HepG2 (cell line): ENCODE results near the gene RBBP8NL. TPM values are rescaled to one million over a fixed set of nuclear protein-coding genes. Genes with fewer than 3 reads are reported as not detected.

Experiments
- ATM ChIP-seq: fragments of 450-650 bp; IDR thresholded peaks from 2 replicates; pipeline ENCODE4 v1.7.1; 2017; ENCODE audit warnings: mild to moderate bottlenecking, borderline replicate concordance
- CBFB ChIP-seq: sonication (generic); formaldehyde crosslinking; IDR thresholded peaks from 2 replicates; pipeline ENCODE4 v1.4.0; 2020; ENCODE audit warnings: missing genetic modification reagents
- HDAC1 ChIP-seq: sonication (generic); formaldehyde crosslinking; IDR thresholded peaks from 2 replicates; pipeline ENCODE4 v1.5.1; 2020; ENCODE audit warnings: mild to moderate bottlenecking, missing genetic modification reagents
- HES4 ChIP-seq: sonication (generic); formaldehyde crosslinking; IDR thresholded peaks from 2 replicates; pipeline ENCODE4 v1.9.0; 2021; ENCODE audit warnings: mild to moderate bottlenecking, missing genetic modification reagents, borderline replicate concordance
- KDM3A ChIP-seq: IDR thresholded peaks from 2 replicates; pipeline ENCODE4 v1.6.1; 2018; ENCODE audit warnings: low read depth, missing compliant biosample characterization
- PAWR ChIP-seq: sonication (generic); formaldehyde crosslinking; IDR thresholded peaks from 2 replicates; pipeline ENCODE4 v1.4.0; 2020; ENCODE audit warnings: missing genetic modification reagents, mild to moderate bottlenecking, borderline replicate concordance
- POLR2A ChIP-seq, 2 experiments: IDR thresholded peaks; 2 replicates each; pipeline ENCODE4 v1.6.1; 2011; ENCODE audit warnings: low read depth in 2 of 2, low read length in 2 of 2, mild to moderate bottlenecking in 1 of 2, moderate library complexity in 1 of 2; ENCODE audit not compliant: insufficient read depth in 1 of 2
- SMC3 ChIP-seq: IDR thresholded peaks from 2 replicates; pipeline ENCODE4 v1.6.1; 2011; ENCODE audit warnings: low read length, improper control_type of control experiment
- SP1 ChIP-seq, 2 experiments: fragments of 450-650 bp in 1 of 2; sonication (generic) in 1 of 2; formaldehyde crosslinking in 1 of 2; IDR thresholded peaks; 2 replicates each; pipeline versions ENCODE4 v1.4.0 to v1.6.1; 2016 to 2020; ENCODE audit warnings: missing genetic modification reagents in 1 of 2
- TCF7L2 ChIP-seq: IDR thresholded peaks from 2 replicates; pipeline ENCODE4 v1.6.1; 2011; ENCODE audit warnings: mild to moderate bottlenecking, low read depth, low read length, moderate library complexity
- ZBTB38 ChIP-seq: sonication (generic); formaldehyde crosslinking; IDR thresholded peaks from 2 replicates; pipeline ENCODE4 v1.5.1; 2020; ENCODE audit warnings: mild to moderate bottlenecking, missing genetic modification reagents
- ZFP37 ChIP-seq: sonication (generic); formaldehyde crosslinking; IDR thresholded peaks from 2 replicates; pipeline ENCODE4 v1.4.0; 2020; ENCODE audit warnings: missing genetic modification reagents, borderline replicate concordance
- ZIK1 ChIP-seq: sonication (generic); formaldehyde crosslinking; IDR thresholded peaks from 2 replicates; pipeline ENCODE4 v1.5.0; 2020; ENCODE audit warnings: mild to moderate bottlenecking, low read depth, missing genetic modification reagents, borderline replicate concordance
- ZMYM2 ChIP-seq: sonication (generic); formaldehyde crosslinking; IDR thresholded peaks from 2 replicates; pipeline ENCODE4 v1.8.0; 2022; ENCODE audit warnings: mild to moderate bottlenecking, missing genetic modification reagents
- ZMYM4 ChIP-seq: sonication (generic); formaldehyde crosslinking; IDR thresholded peaks from 2 replicates; pipeline ENCODE4 v1.8.1; 2023; ENCODE audit warnings: mild to moderate bottlenecking, missing genetic modification reagents
- ZNF354B ChIP-seq: sonication (generic); formaldehyde crosslinking; IDR thresholded peaks from 2 replicates; pipeline ENCODE4 v1.8.0; 2022; ENCODE audit warnings: mild to moderate bottlenecking, missing genetic modification reagents
- ZNF549 ChIP-seq: sonication (generic); formaldehyde crosslinking; IDR thresholded peaks from 2 replicates; pipeline ENCODE4 v1.5.0; 2020; ENCODE audit warnings: missing genetic modification reagents
- ZNF737 ChIP-seq: sonication (generic); formaldehyde crosslinking; IDR thresholded peaks from 2 replicates; pipeline ENCODE4 v1.5.0; 2020; ENCODE audit warnings: missing genetic modification reagents, mild to moderate bottlenecking, borderline replicate concordance
- ZNF878 ChIP-seq: sonication (generic); formaldehyde crosslinking; IDR thresholded peaks from 2 replicates; pipeline ENCODE4 v1.8.1; 2023; ENCODE audit warnings: mild to moderate bottlenecking, missing genetic modification reagents, moderate library complexity
- polyA plus RNA-seq, 8 experiments: library from polyadenylated mRNA; depleted of rRNA in 3 of 8; stranded (reverse) in 7 of 8; unstranded in 1 of 8; fragments of >200 nt; fragmentation: Illumina TruSeq in 4 of 8; extraction: Trizol in 4 of 8; gene quantifications; 2 replicates each; pipeline versions ENCODE4 v1.2.1 to v1.2.3, GENCODE V29; 2011 to 2016; ENCODE audit warnings: low read depth in 4 of 8, missing spikeins in 1 of 8, mixed read lengths in 1 of 8; ENCODE audit not compliant: insufficient read depth in 1 of 8
- total RNA-seq, 5 experiments: library from RNA; depleted of rRNA; stranded (reverse); fragments of >200 nt; fragmentation: Illumina TruSeq; extraction: Trizol; gene quantifications; 2 replicates each; pipeline ENCODE4 v1.2.3, GENCODE V29; 2016; ENCODE audit warnings: low read depth in 1 of 5
- TF ChIP-seq, protein P1 (sequence below): sonication (generic); formaldehyde crosslinking; IDR thresholded peaks from 2 replicates; pipeline ENCODE4 v1.8.1; 2023; ENCODE audit warnings: mild to moderate bottlenecking, missing genetic modification reagents
- TF ChIP-seq, protein P2 (sequence below): sonication (generic); formaldehyde crosslinking; IDR thresholded peaks from 2 replicates; pipeline ENCODE4 v1.4.0; 2020; ENCODE audit warnings: missing genetic modification reagents
- TF ChIP-seq, protein P3 (sequence below): sonication (generic); formaldehyde crosslinking; IDR thresholded peaks from 2 replicates; pipeline ENCODE4 v1.5.1; 2020; ENCODE audit warnings: missing genetic modification reagents, mild to moderate bottlenecking, borderline replicate concordance
- TF ChIP-seq, protein P4 (sequence below): sonication (generic); formaldehyde crosslinking; IDR thresholded peaks from 2 replicates; pipeline ENCODE4 v1.4.0; 2020; ENCODE audit warnings: missing genetic modification reagents
- TF ChIP-seq, protein P5 (sequence below): sonication (generic); formaldehyde crosslinking; IDR thresholded peaks from 2 replicates; pipeline ENCODE4 v1.5.0; 2020; ENCODE audit warnings: missing genetic modification reagents

RBBP8NL gene
- total and polyA plus RNA-seq, 2 of the 13 experiments (the other 11 are each of a cell fraction or from before 2014, with no cell fraction given): 0.69 to 0.86 TPM

DNA sequence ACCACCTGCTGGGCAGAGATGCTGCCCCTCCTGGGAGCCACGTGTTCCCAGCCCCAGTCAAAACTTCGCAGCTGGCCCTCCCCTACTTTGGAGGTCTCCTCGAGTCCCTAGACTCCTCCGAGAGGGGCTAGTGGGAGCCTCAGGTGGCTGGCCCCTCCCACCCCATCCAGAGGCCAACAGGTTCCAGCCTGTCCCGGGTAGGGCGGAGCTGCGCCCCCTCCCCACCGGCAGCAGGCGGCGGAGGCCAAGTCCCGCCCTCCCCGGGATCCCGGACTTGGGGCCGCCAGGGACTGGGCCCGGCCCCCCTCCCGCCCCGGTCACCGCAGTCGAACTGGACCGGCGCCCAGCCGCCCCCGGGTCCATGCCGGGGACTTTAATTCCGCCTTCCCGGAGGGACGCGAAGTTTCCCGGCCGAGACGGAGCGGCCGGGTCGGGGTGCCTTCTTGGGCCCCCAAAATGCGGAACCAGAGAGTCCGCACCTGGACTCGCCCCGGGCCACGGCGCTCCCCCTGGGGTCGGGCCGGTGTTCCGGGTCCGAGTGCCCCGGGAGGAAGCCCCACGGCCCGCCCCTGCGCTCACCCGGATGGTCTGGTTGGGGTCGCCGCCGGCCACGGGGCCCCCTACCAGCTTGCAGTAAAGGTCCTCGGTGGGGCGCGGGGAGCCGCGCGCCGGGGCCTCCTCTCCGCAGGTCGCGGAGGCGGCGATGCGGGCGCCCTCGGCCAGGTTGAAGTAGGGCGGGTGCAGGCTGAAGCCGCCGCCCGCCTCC lies 60.8 kb downstream of the RBBP8NL start (continued):
- TF ChIP-seq ZMYM2 (CRISPR knock-in tag) (0 out of 2 replicates have a peak, but pooled peaks have one; percentile 16), TCF7L2 (no peak), ZMYM4 (CRISPR knock-in tag) (no peak), PAWR (CRISPR knock-in tag) (no peak), SMC3 (no peak), ATM (no peak), SP1 (IDR thresholded peaks at IDR 0.05) (no peak), SP1 (CRISPR knock-in tag; IDR thresholded peaks at IDR 0.05) (peak; percentile 48; the same call in 1 of the 2 replicates), KDM3A (peak; percentile 34; the same call in 1 of the 2 replicates), POLR2A (IDR thresholded peaks at IDR 0.05; ENCODE audit: insufficient read depth in 1 of 2, low read depth in 2 of 2, low read length in 2 of 2) (no peak), ZNF737 (no peak), HES4 (CRISPR knock-in tag) (peak; percentile 56; the same call in 1 of the 2 replicates), HDAC1 (CRISPR knock-in tag) (peak; percentile 80), ZFP37 (CRISPR knock-in tag) (no peak), ZNF354B (CRISPR knock-in tag) (no peak), CBFB (CRISPR knock-in tag) (peak; percentile 64; the same call in 1 of the 2 replicates), ZNF878 (CRISPR knock-in tag) (no peak), ZBTB38 (CRISPR knock-in tag) (no peak), ZNF549 (CRISPR knock-in tag) (no peak), ZIK1 (CRISPR knock-in tag) (no peak)
- TF ChIP-seq, protein P1, sequence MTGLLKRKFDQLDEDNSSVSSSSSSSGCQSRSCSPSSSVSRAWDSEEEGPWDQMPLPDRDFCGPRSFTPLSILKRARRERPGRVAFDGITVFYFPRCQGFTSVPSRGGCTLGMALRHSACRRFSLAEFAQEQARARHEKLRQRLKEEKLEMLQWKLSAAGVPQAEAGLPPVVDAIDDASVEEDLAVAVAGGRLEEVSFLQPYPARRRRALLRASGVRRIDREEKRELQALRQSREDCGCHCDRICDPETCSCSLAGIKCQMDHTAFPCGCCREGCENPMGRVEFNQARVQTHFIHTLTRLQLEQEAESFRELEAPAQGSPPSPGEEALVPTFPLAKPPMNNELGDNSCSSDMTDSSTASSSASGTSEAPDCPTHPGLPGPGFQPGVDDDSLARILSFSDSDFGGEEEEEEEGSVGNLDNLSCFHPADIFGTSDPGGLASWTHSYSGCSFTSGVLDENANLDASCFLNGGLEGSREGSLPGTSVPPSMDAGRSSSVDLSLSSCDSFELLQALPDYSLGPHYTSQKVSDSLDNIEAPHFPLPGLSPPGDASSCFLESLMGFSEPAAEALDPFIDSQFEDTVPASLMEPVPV: peak; percentile 69; the same call in 1 of the 2 replicates
- TF ChIP-seq, protein P2, sequence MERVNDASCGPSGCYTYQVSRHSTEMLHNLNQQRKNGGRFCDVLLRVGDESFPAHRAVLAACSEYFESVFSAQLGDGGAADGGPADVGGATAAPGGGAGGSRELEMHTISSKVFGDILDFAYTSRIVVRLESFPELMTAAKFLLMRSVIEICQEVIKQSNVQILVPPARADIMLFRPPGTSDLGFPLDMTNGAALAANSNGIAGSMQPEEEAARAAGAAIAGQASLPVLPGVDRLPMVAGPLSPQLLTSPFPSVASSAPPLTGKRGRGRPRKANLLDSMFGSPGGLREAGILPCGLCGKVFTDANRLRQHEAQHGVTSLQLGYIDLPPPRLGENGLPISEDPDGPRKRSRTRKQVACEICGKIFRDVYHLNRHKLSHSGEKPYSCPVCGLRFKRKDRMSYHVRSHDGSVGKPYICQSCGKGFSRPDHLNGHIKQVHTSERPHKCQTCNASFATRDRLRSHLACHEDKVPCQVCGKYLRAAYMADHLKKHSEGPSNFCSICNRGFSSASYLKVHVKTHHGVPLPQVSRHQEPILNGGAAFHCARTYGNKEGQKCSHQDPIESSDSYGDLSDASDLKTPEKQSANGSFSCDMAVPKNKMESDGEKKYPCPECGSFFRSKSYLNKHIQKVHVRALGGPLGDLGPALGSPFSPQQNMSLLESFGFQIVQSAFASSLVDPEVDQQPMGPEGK (CRISPR knock-in tag): peak; percentile 98
- TF ChIP-seq, protein P3, sequence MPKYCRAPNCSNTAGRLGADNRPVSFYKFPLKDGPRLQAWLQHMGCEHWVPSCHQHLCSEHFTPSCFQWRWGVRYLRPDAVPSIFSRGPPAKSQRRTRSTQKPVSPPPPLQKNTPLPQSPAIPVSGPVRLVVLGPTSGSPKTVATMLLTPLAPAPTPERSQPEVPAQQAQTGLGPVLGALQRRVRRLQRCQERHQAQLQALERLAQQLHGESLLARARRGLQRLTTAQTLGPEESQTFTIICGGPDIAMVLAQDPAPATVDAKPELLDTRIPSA (CRISPR knock-in tag): no peak; the same call in 1 of the 2 replicates
- TF ChIP-seq, protein P4, sequence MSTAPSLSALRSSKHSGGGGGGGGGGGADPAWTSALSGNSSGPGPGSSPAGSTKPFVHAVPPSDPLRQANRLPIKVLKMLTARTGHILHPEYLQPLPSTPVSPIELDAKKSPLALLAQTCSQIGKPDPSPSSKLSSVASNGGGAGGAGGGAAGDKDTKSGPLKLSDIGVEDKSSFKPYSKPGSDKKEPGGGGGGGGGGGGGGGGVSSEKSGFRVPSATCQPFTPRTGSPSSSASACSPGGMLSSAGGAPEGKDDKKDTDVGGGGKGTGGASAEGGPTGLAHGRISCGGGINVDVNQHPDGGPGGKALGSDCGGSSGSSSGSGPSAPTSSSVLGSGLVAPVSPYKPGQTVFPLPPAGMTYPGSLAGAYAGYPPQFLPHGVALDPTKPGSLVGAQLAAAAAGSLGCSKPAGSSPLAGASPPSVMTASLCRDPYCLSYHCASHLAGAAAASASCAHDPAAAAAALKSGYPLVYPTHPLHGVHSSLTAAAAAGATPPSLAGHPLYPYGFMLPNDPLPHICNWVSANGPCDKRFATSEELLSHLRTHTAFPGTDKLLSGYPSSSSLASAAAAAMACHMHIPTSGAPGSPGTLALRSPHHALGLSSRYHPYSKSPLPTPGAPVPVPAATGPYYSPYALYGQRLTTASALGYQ (CRISPR knock-in tag): peak; percentile 59
- TF ChIP-seq, protein P5, sequence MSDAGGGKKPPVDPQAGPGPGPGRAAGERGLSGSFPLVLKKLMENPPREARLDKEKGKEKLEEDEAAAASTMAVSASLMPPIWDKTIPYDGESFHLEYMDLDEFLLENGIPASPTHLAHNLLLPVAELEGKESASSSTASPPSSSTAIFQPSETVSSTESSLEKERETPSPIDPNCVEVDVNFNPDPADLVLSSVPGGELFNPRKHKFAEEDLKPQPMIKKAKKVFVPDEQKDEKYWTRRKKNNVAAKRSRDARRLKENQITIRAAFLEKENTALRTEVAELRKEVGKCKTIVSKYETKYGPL (CRISPR knock-in tag): no peak
